H9 (cell line): ENCODE measurements around the gene SFRP5. TPM values are rescaled to one million over a fixed set of nuclear protein-coding genes. Genes with fewer than 3 reads are reported as not detected.

Source experiments
- DNase-seq: peaks from one replicate; pipeline ENCODE4 v3.0.0-alpha.2; 2017
- H2AFZ ChIP-seq: one replicate; pipeline ENCODE4 v1.6.1; 2013; ENCODE audit warnings: mild to moderate bottlenecking, low read length, control low read depth, moderate library complexity
- H2AK5ac ChIP-seq: 2 replicates; pipeline ENCODE4 v1.6.1; 2013; ENCODE audit warnings: low read length, control low read depth, mixed read lengths; ENCODE audit not compliant: insufficient read length
- H2BK120ac ChIP-seq: one replicate; pipeline ENCODE4 v1.6.1; 2013; ENCODE audit warnings: low read depth, mild to moderate bottlenecking, low read length, control low read depth, inconsistent platforms; ENCODE audit not compliant: poor library complexity, severe bottlenecking
- H2BK12ac ChIP-seq: 2 replicates; pipeline ENCODE4 v1.6.1; 2013; ENCODE audit warnings: low read length, control low read depth, mixed read lengths, low read depth; ENCODE audit not compliant: insufficient read length
- H2BK15ac ChIP-seq: 2 replicates; pipeline ENCODE4 v1.6.1; 2013; ENCODE audit warnings: low read depth, low read length, control low read depth
- H2BK20ac ChIP-seq: one replicate; pipeline ENCODE4 v1.6.1; 2013; ENCODE audit warnings: low read depth, mild to moderate bottlenecking, low read length, control low read depth, inconsistent platforms; ENCODE audit not compliant: poor library complexity, severe bottlenecking
- H2BK5ac ChIP-seq: 2 replicates; pipeline ENCODE4 v1.6.1; 2013; ENCODE audit warnings: low read length, control low read depth, mixed read lengths; ENCODE audit not compliant: insufficient read length
- H3K14ac ChIP-seq: 2 replicates; pipeline ENCODE4 v1.6.1; 2013; ENCODE audit warnings: low read length, control low read depth; ENCODE audit not compliant: insufficient read depth
- H3K18ac ChIP-seq: 2 replicates; pipeline ENCODE4 v1.6.1; 2013; ENCODE audit warnings: low read depth, mild to moderate bottlenecking, mixed read lengths, low read length, control low read depth; ENCODE audit not compliant: insufficient read length
- H3K23ac ChIP-seq: 2 replicates; pipeline ENCODE4 v1.6.1; 2013; ENCODE audit warnings: low read length, control low read depth, mixed read lengths, low read depth; ENCODE audit not compliant: insufficient read length
- H3K23me2 ChIP-seq: 2 replicates; pipeline ENCODE4 v1.6.1; 2013; ENCODE audit warnings: low read depth, mild to moderate bottlenecking, mixed read lengths, low read length, control low read depth; ENCODE audit not compliant: insufficient read length, poor library complexity, severe bottlenecking
- H3K27ac ChIP-seq: 2 replicates; pipeline ENCODE4 v1.5.1; 2013; ENCODE audit warnings: low read length, control low read depth, mixed read lengths, low read depth; ENCODE audit not compliant: insufficient read length
- H3K27me3 ChIP-seq: 2 replicates; pipeline ENCODE4 v1.6.1; 2013; ENCODE audit warnings: low read length, control low read depth, inconsistent platforms; ENCODE audit not compliant: insufficient read depth
- H3K4ac ChIP-seq: 2 replicates; pipeline ENCODE4 v1.6.1; 2013; ENCODE audit warnings: low read depth, mild to moderate bottlenecking, control low read depth, inconsistent platforms, low read length, moderate library complexity
- H3K4me1 ChIP-seq: 2 replicates; pipeline ENCODE4 v1.6.1; 2013; ENCODE audit warnings: low read length, control low read depth, inconsistent platforms; ENCODE audit not compliant: insufficient read depth
- H3K4me2 ChIP-seq: 2 replicates; pipeline ENCODE4 v1.6.1; 2013; ENCODE audit warnings: low read length, control low read depth, mixed read lengths; ENCODE audit not compliant: insufficient read length, insufficient read depth
- H3K56ac ChIP-seq: 2 replicates; pipeline ENCODE4 v1.6.1; 2013; ENCODE audit warnings: low read depth, mild to moderate bottlenecking, mixed read lengths, low read length, control low read depth; ENCODE audit not compliant: insufficient read length
- H3K79me1 ChIP-seq: 2 replicates; pipeline ENCODE4 v1.6.1; 2013; ENCODE audit warnings: low read depth, mild to moderate bottlenecking, moderate library complexity, low read length, control low read depth, inconsistent platforms; ENCODE audit not compliant: insufficient read depth, poor library complexity, severe bottlenecking
- H3K79me2 ChIP-seq: 2 replicates; pipeline ENCODE4 v1.6.1; 2013; ENCODE audit warnings: low read length, control low read depth, inconsistent platforms; ENCODE audit not compliant: insufficient read depth
- H3K9ac ChIP-seq: 2 replicates; pipeline ENCODE4 v1.6.1; 2013; ENCODE audit warnings: low read length, control low read depth, mixed read lengths; ENCODE audit not compliant: insufficient read length; ENCODE audit errors: extremely low read depth
- H3K9me3 ChIP-seq: one replicate; pipeline ENCODE4 v1.6.1; 2013; ENCODE audit warnings: low read depth, low read length, inconsistent platforms; ENCODE audit not compliant: control insufficient read depth
- H3T11ph ChIP-seq: one replicate; pipeline ENCODE4 v1.6.1; 2013; ENCODE audit warnings: mild to moderate bottlenecking, low read length, control low read depth, inconsistent platforms
- H4K20me1 ChIP-seq: one replicate; pipeline ENCODE4 v1.6.1; 2013; ENCODE audit not compliant: control insufficient read depth, insufficient read length, insufficient read depth
- H4K5ac ChIP-seq: 2 replicates; pipeline ENCODE4 v1.6.1; 2013; ENCODE audit warnings: low read depth, mild to moderate bottlenecking, mixed read lengths, low read length, control low read depth; ENCODE audit not compliant: insufficient read length
- H4K8ac ChIP-seq: replicated peaks from 2 replicates; pipeline ENCODE4 v1.6.1; 2013; ENCODE audit warnings: low read length, control low read depth, mixed read lengths, low read depth; ENCODE audit not compliant: insufficient read length
- H4K91ac ChIP-seq: 2 replicates; pipeline ENCODE4 v1.6.1; 2013; ENCODE audit warnings: low read depth, mild to moderate bottlenecking, moderate library complexity, mixed read lengths, low read length, control low read depth; ENCODE audit not compliant: insufficient read length
- H3K27ac Mint-ChIP-seq, 3 experiments: 2 replicates in 2 of 3; 3 replicates in 1 of 3; pipeline ENCODE4 v1.8.0; 2020 to 2021; ENCODE audit warnings: mixed read lengths in 3 of 3, mild to moderate bottlenecking in 1 of 3, moderate library complexity in 1 of 3
- H3K27me3 Mint-ChIP-seq: 2 replicates; pipeline ENCODE4 v1.8.0; 2021; ENCODE audit warnings: low read depth, mild to moderate bottlenecking, moderate library complexity, mixed read lengths
- H3K36me3 Mint-ChIP-seq, 3 experiments: 2 replicates in 2 of 3; 3 replicates in 1 of 3; pipeline ENCODE4 v1.8.0; 2020 to 2021; ENCODE audit warnings: low read depth in 3 of 3, mixed read lengths in 3 of 3; ENCODE audit not compliant: insufficient read depth in 1 of 3
- H3K4me1 Mint-ChIP-seq, 2 experiments: 2 replicates each; pipeline ENCODE4 v1.8.0; 2020; ENCODE audit warnings: mixed read lengths in 2 of 2
- H3K4me3 Mint-ChIP-seq, 2 experiments: 2 replicates in 1 of 2; 3 replicates in 1 of 2; pipeline ENCODE4 v1.8.0; 2020 to 2021; ENCODE audit warnings: mild to moderate bottlenecking in 2 of 2, mixed read lengths in 2 of 2, moderate library complexity in 1 of 2
- H3K9me3 Mint-ChIP-seq, 2 experiments: 2 replicates in 1 of 2; 3 replicates in 1 of 2; pipeline ENCODE4 v1.8.0; 2020; ENCODE audit warnings: mild to moderate bottlenecking in 2 of 2, mixed read lengths in 2 of 2, moderate library complexity in 1 of 2
- WGBS: extraction: QIAGEN DNeasy Blood & Tissue Kit; methylation state at CpG from one replicate; pipeline ENCODE4 v1.1.7; 2013; ENCODE audit warnings: missing lambda C conversion rate, low lambda C conversion rate, mixed read lengths; ENCODE audit not compliant: insufficient read length; ENCODE audit errors: extremely low coverage; 5-methylcytosine and 5-hydroxymethylcytosine counted together
- total RNA-seq: library from RNA; stranded (reverse); gene quantifications from 2 replicates; pipeline ENCODE4 v1.2.1, GENCODE V29; 2021
- TF ChIP-seq, protein P1 (sequence below): fragments of 200-600 bp; sonication (generic); conservative IDR thresholded peaks from 3 replicates; pipeline ENCODE4 v1.8.0; 2021; ENCODE audit warnings: antibody characterized with exemption, mild to moderate bottlenecking

Gene SFRP5
- total RNA-seq, 1 experiment from 2014 or later = 1.7 TPM

DNA sequence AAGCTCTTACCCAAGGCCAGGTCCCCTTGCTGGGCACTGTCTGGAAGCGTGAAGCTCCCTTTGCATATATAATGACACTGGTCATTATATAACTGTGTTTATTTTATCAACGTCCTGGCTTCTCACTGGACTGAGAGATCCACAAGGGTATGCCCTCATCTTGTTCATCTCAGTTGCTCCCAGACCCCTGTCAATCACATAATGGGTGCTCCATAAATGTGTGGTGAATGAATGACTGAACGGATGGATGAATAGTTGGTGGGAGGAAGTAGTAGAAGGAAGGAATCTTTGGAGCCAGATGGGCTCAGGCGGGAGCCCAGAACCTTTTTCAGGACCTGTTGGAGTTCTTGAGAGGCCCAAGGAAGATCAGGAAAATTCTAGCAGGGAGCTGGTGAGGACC is 7.7 kb upstream of the SFRP5 start:
- Histone ChIP-seq H4K91ac (no peak overlapping the region), H2AFZ (no peak overlapping the region), H2BK20ac (no peak overlapping the region), H3K4me2 (no peak overlapping the region), H3K79me1 (no peaks in the 10 kb centered on the region), H3K14ac (no peak overlapping the region), H3K9me3 (no peaks in the 10 kb centered on the region), H4K20me1 (no peaks in the 10 kb centered on the region), H3K23ac (no peak overlapping the region), H3K27ac (no peak overlapping the region), H2AK5ac (no peak overlapping the region), H4K8ac (no peak overlapping the region), H3K23me2 (no peaks in the 10 kb centered on the region), H3K9ac (no peak overlapping the region), H3K56ac (no peak overlapping the region), H3K4ac (no peak overlapping the region), H3T11ph (no peak overlapping the region), H2BK12ac (no peak overlapping the region), H2BK120ac (no peak overlapping the region), H2BK5ac (no peak overlapping the region), H2BK15ac (no peak overlapping the region), H3K79me2 (no peaks in the 10 kb centered on the region), H3K27me3 (no peaks in the 10 kb centered on the region), H3K18ac (no peak overlapping the region), H3K4me1 (peaks cover 1% of the 10 kb centered on the region; the same call in 1 of the 2 replicates), H4K5ac (no peak overlapping the region)
- Mint-ChIP-seq H3K9me3 (no peaks in the 10 kb centered on the region), H3K36me3 (no peaks in the 10 kb centered on the region), H3K4me1 (peaks cover 23 to 38% of the 10 kb centered on the region in 2 experiments), H3K27ac (no peak overlapping the region), H3K27me3 (peaks cover 11% of the 10 kb centered on the region), H3K4me3 (no peak overlapping the region)
- TF ChIP-seq, protein P1, sequence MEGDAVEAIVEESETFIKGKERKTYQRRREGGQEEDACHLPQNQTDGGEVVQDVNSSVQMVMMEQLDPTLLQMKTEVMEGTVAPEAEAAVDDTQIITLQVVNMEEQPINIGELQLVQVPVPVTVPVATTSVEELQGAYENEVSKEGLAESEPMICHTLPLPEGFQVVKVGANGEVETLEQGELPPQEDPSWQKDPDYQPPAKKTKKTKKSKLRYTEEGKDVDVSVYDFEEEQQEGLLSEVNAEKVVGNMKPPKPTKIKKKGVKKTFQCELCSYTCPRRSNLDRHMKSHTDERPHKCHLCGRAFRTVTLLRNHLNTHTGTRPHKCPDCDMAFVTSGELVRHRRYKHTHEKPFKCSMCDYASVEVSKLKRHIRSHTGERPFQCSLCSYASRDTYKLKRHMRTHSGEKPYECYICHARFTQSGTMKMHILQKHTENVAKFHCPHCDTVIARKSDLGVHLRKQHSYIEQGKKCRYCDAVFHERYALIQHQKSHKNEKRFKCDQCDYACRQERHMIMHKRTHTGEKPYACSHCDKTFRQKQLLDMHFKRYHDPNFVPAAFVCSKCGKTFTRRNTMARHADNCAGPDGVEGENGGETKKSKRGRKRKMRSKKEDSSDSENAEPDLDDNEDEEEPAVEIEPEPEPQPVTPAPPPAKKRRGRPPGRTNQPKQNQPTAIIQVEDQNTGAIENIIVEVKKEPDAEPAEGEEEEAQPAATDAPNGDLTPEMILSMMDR = no peak
- WGBS = no CpG with 5 or more reads among the region's 4 CpGs
- DNase-seq = no peak
